Osteocyte (in vitro differentiated cells): Measurements from ENCODE around the gene ACAP3. TPM values are rescaled to one million over a fixed set of nuclear protein-coding genes. Genes with fewer than 3 reads are reported as not detected.
A peak's percentile ranks its signal among the peaks of the same experiment; 100 is the strongest.

Experiments
- DNase-seq: peaks from one replicate; pipeline ENCODE4 v3.0.0; 2021; ENCODE audit warnings: mixed read lengths; ENCODE audit not compliant: unreplicated experiment; ENCODE audit errors: extremely low spot score
- H3K27ac Mint-ChIP-seq: one replicate; pipeline ENCODE4 v1.8.0; 2021; ENCODE audit warnings: mild to moderate bottlenecking, mixed read lengths; ENCODE audit not compliant: unreplicated experiment
- H3K27me3 Mint-ChIP-seq: one replicate; pipeline ENCODE4 v1.8.0; 2021; ENCODE audit warnings: mixed read lengths; ENCODE audit not compliant: unreplicated experiment
- H3K36me3 Mint-ChIP-seq: one replicate; pipeline ENCODE4 v1.8.0; 2021; ENCODE audit warnings: mixed read lengths; ENCODE audit not compliant: unreplicated experiment
- H3K4me1 Mint-ChIP-seq: one replicate; pipeline ENCODE4 v1.8.0; 2021; ENCODE audit warnings: mixed read lengths; ENCODE audit not compliant: unreplicated experiment
- H3K4me3 Mint-ChIP-seq: one replicate; pipeline ENCODE4 v1.8.0; 2021; ENCODE audit warnings: mild to moderate bottlenecking, moderate library complexity, mixed read lengths; ENCODE audit not compliant: unreplicated experiment
- H3K9me3 Mint-ChIP-seq: one replicate; pipeline ENCODE4 v1.8.0; 2021; ENCODE audit warnings: mixed read lengths; ENCODE audit not compliant: unreplicated experiment
- microRNA-seq: library from miRNA; unstranded; fragments of <30 nt; microRNA quantifications from one replicate; pipeline ENCODE4 v1.1.0, GENCODE V29; 2020; ENCODE audit not compliant: unreplicated experiment
- total RNA-seq: library from RNA; stranded (reverse); gene quantifications from 2 replicates; pipeline ENCODE4 v1.2.1, GENCODE V29; 2021
- TF ChIP-seq, protein P1 (sequence below): fragments of 200-600 bp; sonication (generic); IDR thresholded peaks from 2 replicates; pipeline ENCODE4 v1.5.0; 2021; ENCODE audit warnings: antibody characterized with exemption, mild to moderate bottlenecking, moderate library complexity

The ACAP3 gene
- total RNA-seq, 1 donor from 2014 or later: 73.8 TPM

DNA sequence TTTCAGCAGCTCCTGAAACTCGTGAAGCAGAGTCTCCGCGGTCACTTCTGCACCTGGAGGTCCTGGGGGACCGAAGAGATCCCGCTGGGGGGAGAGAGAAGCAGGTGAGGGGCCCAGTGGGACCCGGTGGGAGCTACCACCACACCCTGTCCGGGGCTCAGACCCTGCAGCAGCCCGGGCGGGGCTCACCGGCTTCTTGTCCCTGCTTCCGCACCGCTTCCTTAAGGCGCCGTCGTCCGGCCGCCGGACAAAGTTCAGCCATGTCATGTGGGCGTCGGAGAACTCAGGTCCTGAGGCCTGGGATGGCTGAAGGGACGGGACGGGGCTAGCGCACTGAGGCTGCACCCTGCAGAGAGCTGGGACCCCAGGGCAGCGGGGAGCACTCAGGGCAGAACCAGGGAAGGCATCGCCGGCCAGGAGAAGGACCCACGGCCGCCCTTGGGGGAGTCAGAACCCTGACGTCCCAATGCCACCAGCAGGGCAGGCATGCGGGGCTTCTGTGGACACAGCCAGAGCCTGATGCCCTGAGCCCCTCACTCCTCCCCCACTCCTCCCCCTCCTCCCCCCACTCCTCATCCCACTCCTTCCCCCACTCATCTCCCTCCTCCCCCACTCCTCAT lies 63.4 kb downstream of the ACAP3 start:
- no peaks in the 10 kb centered on the region for H3K9me3 Mint-ChIP-seq
- H3K36me3 Mint-ChIP-seq: no peaks in the 10 kb centered on the region
- H3K4me3 Mint-ChIP-seq: no peak overlapping the region
- DNase-seq: no peak
- peaks cover 8% of the 10 kb centered on the region for H3K4me1 Mint-ChIP-seq
- no peak overlapping the region for H3K27ac Mint-ChIP-seq
- TF ChIP-seq, protein P1, sequence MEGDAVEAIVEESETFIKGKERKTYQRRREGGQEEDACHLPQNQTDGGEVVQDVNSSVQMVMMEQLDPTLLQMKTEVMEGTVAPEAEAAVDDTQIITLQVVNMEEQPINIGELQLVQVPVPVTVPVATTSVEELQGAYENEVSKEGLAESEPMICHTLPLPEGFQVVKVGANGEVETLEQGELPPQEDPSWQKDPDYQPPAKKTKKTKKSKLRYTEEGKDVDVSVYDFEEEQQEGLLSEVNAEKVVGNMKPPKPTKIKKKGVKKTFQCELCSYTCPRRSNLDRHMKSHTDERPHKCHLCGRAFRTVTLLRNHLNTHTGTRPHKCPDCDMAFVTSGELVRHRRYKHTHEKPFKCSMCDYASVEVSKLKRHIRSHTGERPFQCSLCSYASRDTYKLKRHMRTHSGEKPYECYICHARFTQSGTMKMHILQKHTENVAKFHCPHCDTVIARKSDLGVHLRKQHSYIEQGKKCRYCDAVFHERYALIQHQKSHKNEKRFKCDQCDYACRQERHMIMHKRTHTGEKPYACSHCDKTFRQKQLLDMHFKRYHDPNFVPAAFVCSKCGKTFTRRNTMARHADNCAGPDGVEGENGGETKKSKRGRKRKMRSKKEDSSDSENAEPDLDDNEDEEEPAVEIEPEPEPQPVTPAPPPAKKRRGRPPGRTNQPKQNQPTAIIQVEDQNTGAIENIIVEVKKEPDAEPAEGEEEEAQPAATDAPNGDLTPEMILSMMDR: no peak
- no peaks in the 10 kb centered on the region for H3K27me3 Mint-ChIP-seq

DNA sequence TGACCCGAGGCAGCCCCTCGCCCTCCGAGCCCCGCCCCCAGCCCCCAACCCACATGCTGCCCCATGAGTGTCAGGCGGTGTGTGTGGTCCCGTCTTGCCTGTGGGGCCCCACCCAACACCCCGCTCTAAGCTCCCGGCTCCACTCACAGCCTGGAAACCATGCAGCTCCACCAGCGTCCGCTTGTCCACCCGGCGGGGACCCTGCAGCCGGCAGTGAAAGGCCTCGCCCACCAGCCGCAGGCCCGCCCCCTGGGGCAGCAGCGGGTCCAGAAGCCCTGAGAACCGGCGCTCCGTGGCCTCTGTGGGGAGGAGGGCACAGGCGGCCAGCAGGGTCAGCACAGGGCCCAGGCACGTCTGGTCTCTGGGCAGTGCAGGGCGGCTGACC lies 63.9 kb downstream of the ACAP3 start:
- Mint-ChIP-seq H3K9me3 (no peaks in the 10 kb centered on the region), H3K4me3 (no peak overlapping the region), H3K4me1 (peaks cover 11% of the 10 kb centered on the region), H3K27me3 (no peaks in the 10 kb centered on the region), H3K36me3 (no peaks in the 10 kb centered on the region), H3K27ac (no peak overlapping the region)
- TF ChIP-seq, protein P1: no peak
- DNase-seq: no peak

DNA sequence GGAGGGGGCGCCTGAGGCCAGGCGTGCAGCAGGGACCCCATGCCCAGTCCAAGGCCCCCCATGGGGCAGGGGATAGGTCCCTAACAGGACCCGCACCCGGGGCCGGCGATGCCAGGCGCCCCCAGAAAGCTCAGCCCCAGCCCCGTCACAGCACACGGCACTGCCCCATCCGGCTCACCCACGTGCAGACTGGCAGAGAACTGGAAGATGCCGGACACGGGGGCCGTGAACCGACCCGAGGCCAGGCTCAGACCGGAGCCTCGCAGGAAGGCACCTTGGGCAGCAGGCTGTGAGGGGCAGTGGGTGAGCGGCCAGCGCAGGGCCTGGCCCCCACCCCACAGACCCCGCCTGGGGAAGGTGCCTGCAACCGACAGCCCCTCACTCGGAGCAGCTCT lies 64.5 kb downstream of the ACAP3 start:
- Mint-ChIP-seq H3K4me3 (no peak overlapping the region), H3K27ac (no peak overlapping the region), H3K36me3 (no peaks in the 10 kb centered on the region), H3K4me1 (peaks cover 12% of the 10 kb centered on the region), H3K27me3 (no peaks in the 10 kb centered on the region), H3K9me3 (no peaks in the 10 kb centered on the region)
- no peak for DNase-seq
- TF ChIP-seq, protein P1: no peak

DNA sequence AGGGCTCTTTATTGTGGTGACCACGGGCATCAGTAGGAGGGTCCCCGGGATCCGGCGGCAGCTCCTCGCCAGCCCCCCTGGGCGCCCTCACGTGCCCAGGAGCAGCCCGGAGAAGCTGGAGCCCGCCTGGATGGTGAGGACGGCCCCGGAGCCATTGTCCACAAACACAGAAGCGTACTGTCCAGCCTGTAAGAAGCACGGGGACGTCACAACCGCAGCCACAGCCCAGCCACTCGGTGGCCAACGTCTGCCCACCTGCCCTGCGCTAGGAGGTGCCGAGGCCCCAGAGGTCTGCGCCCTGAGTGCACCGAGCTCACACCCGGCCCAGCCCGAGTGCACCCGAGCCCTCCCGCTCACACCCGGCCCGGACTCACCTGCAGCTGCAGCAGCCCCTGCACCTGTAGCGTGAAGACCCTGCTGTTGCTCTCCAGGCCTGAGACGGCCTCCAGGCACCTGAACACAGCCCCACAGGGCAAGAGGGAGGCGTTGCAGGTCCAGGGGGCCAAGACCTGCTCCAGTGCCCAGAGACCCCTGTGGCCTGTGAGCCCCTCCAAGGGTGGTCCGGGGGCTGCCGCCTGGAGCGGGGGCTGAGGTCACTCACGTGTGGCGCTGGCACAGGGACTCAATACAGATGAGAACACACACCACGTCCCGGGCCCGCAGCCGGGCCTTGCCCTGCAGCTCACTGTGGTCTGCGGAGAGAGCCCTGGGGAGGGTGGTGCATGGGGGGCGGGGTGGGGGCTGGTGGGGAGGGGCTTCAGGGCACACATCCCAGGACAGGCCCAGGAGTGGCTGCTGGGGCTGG lies 65.1 kb downstream of the ACAP3 start:
- Mint-ChIP-seq H3K4me1 (peaks cover 14% of the 10 kb centered on the region), H3K27ac (no peak overlapping the region), H3K27me3 (no peaks in the 10 kb centered on the region), H3K4me3 (no peak overlapping the region), H3K36me3 (no peaks in the 10 kb centered on the region), H3K9me3 (no peaks in the 10 kb centered on the region)
- no peak for DNase-seq
- TF ChIP-seq, protein P1: no peak

Small RNA genes within 50 kb of the gene (microRNA-seq; reads per million reads assigned to microRNA genes)
- gene MIR6726 (7.7 reads per million, percentile 8 among the genes with 10 or more reads in this experiment), gene MIR6727 (not detected), gene MIR6808 (not detected)

Other genes with a start within 250 kb of the ACAP3 start
- gene RNF223, start 233.6 kb downstream of the ACAP3 start, total RNA-seq: not detected in 2 replicates
- gene C1orf159, start 191.8 kb downstream of the ACAP3 start, total RNA-seq: 16.9 and 17.9 TPM in 2 replicates
- gene TTLL10, start 134.1 kb downstream of the ACAP3 start, total RNA-seq: not detected in 2 replicates
- gene TNFRSF18, start 101.3 kb downstream of the ACAP3 start, total RNA-seq: not detected in 2 replicates
- 0.19 TPM in 1 of 2 replicates, not detected in the other for gene TNFRSF4, start 93.8 kb downstream of the ACAP3 start, total RNA-seq
- gene SDF4, start 75.9 kb downstream of the ACAP3 start, total RNA-seq: 196 and 200 TPM in 2 replicates
- 38.6 and 39.8 TPM in 2 replicates for gene B3GALT6, start 75.7 kb downstream of the ACAP3 start, total RNA-seq
- 3.6 and 3.8 TPM in 2 replicates for gene C1QTNF12, start 61.2 kb downstream of the ACAP3 start, total RNA-seq
- gene UBE2J2, start 34.1 kb downstream of the ACAP3 start, total RNA-seq: 58.2 and 65.1 TPM in 2 replicates
- 6.2 and 11.0 TPM in 2 replicates for gene SCNN1D, start 27.5 kb downstream of the ACAP3 start, total RNA-seq
- gene PUSL1, start 667 bp upstream of the ACAP3 start, total RNA-seq: 21.5 and 22.1 TPM in 2 replicates
- 101 and 106 TPM in 2 replicates for gene INTS11, start 16.7 kb upstream of the ACAP3 start, total RNA-seq
- 23.5 and 24.7 TPM in 2 replicates for gene CPTP, start 16.9 kb upstream of the ACAP3 start, total RNA-seq
- 0.57 and 0.97 TPM in 2 replicates for gene TAS1R3, start 23.4 kb upstream of the ACAP3 start, total RNA-seq
- gene DVL1, start 41.5 kb upstream of the ACAP3 start, total RNA-seq: 92.9 and 95.7 TPM in 2 replicates
- gene MXRA8, start 50.6 kb upstream of the ACAP3 start, total RNA-seq: 440 and 449 TPM in 2 replicates
- gene AURKAIP1, start 67.3 kb upstream of the ACAP3 start, total RNA-seq: 116 and 120 TPM in 2 replicates
- 262 and 272 TPM in 2 replicates for gene CCNL2, start 91.4 kb upstream of the ACAP3 start, total RNA-seq
- gene MRPL20, start 99.4 kb upstream of the ACAP3 start, total RNA-seq: 82.1 and 86.9 TPM in 2 replicates
- 0.21 and 0.24 TPM in 2 replicates for gene ANKRD65, start 113.3 kb upstream of the ACAP3 start, total RNA-seq
- gene VWA1, start 127.8 kb upstream of the ACAP3 start, total RNA-seq: 15.6 and 17.5 TPM in 2 replicates
- gene ATAD3C, start 141.8 kb upstream of the ACAP3 start, total RNA-seq: 0.27 and 0.44 TPM in 2 replicates
- 26.9 and 28.6 TPM in 2 replicates for gene ATAD3B, start 163.8 kb upstream of the ACAP3 start, total RNA-seq
- gene ATAD3A, start 204.2 kb upstream of the ACAP3 start, total RNA-seq: 30.0 and 31.7 TPM in 2 replicates
- 12.4 and 16.6 TPM in 2 replicates for gene TMEM240, start 232.7 kb upstream of the ACAP3 start, total RNA-seq